H4 (cell line): Measurements from ENCODE around the gene CRTC1. TPM values are rescaled to one million over a fixed set of nuclear protein-coding genes. Genes with fewer than 3 reads are reported as not detected.
A peak's percentile ranks its signal among the peaks of the same experiment; 100 is the strongest.

ENCODE experiments used
- DNase-seq: peaks from one replicate; pipeline ENCODE4 v3.0.0-alpha.2; 2015; ENCODE audit warnings: low spot score
- total RNA-seq: library from RNA; depleted of rRNA; stranded (reverse); fragments of >200 nt; shearing (Covaris generic); gene quantifications from 2 replicates; pipeline ENCODE4 v1.2.3, GENCODE V29; 2014; rRNA removed

CRTC1 gene, protein sequence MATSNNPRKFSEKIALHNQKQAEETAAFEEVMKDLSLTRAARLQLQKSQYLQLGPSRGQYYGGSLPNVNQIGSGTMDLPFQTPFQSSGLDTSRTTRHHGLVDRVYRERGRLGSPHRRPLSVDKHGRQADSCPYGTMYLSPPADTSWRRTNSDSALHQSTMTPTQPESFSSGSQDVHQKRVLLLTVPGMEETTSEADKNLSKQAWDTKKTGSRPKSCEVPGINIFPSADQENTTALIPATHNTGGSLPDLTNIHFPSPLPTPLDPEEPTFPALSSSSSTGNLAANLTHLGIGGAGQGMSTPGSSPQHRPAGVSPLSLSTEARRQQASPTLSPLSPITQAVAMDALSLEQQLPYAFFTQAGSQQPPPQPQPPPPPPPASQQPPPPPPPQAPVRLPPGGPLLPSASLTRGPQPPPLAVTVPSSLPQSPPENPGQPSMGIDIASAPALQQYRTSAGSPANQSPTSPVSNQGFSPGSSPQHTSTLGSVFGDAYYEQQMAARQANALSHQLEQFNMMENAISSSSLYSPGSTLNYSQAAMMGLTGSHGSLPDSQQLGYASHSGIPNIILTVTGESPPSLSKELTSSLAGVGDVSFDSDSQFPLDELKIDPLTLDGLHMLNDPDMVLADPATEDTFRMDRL
- 2.3 and 2.6 TPM in 2 replicates for total RNA-seq

DNA sequence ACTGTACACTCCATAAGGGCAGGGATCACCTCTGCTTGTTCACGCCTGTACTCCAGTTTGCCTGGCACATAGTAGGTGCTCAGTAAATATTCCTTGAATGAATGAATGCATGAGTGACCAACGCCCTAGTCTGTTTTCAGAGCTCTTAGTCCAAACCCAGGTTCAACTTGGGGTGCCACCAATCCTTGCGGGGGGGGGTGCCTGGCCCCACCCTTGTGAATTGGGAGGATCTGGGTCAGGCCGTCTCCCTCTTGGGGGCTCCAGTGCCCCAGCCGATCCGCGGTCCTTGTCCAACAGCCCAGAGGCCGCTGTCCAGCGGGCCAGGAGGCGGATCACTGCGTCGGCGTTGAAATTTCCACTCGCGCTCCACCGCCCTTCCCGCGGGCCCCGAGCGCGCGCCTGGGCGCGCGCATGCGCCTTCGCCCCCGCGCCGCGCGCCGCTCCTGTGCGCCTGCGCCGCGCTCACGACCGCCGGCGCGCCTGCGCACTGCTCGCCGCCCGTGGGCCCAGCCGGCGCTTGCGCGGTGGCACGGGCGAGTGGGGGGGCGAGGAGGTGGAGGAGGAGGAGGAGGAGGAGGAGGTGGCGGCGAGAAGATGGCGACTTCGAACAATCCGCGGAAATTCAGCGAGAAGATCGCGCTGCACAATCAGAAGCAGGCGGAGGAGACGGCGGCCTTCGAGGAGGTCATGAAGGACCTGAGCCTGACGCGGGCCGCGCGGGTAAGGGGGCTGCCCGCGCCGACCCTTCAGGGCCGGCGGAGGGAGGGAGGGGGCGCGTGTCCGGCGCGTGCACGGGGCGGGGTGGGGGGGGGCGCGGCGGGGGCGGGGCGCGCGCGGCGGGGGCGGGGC is at the start of gene CRTC1:
Gene CRTC1 (plus strand): TSS at position 572 of the 849 bp plus-strand sequence. CDS start 23 bp downstream, at position 595.
- DNase-seq = peak; percentile 85

DNA sequence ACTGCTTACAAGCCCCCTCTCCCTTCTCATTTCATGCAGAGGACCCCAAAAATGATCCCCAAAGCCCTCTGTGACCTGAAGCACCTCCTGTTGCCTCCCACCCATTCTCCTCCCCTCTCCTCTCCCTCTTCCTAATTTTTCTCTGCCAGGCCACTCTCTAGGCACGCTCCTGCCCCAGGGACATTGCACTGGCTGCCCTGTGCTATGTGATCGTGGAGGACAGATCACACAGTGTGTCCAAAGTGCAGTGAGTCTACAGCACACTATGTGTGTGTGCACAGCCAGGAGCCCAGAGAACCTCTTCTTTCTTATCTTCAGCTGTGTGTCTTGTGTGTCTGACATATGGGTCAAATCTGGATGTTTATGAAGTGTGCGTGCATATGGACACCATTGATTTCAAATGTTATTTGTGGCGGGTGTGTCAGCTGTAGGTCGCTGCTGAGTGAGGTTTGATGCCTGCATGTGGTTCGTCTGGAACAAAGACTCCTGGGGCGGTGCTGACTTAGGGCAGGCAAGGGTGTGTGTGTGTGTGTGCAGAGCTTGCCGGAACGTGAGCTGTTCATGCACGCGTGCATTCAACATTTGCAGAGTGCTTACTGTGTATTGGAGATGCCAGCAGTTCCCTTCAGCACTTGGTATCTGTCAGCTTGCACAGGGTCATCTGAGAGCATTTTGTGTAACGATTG is 48.7 kb upstream of the CRTC1 start:
- no peak for DNase-seq

DNA sequence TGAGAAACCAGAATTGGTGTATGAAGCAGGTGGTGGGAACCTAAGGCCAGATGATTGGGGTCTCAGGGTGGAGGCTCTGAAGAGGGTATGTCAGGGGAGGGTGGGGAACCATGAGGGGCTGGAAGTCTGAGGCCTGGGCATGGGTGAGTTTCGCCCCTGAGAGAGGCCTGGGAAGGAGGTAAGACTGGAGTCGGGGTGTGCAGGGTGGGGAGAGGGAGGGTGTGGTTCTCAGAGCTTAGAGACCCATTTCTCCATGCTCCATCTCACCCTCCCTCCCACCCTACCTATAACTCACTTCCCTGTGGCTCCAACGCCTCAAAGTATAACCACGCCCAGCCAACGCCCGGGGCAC is 47.7 kb upstream of the CRTC1 start:
- DNase-seq = no peak

DNA sequence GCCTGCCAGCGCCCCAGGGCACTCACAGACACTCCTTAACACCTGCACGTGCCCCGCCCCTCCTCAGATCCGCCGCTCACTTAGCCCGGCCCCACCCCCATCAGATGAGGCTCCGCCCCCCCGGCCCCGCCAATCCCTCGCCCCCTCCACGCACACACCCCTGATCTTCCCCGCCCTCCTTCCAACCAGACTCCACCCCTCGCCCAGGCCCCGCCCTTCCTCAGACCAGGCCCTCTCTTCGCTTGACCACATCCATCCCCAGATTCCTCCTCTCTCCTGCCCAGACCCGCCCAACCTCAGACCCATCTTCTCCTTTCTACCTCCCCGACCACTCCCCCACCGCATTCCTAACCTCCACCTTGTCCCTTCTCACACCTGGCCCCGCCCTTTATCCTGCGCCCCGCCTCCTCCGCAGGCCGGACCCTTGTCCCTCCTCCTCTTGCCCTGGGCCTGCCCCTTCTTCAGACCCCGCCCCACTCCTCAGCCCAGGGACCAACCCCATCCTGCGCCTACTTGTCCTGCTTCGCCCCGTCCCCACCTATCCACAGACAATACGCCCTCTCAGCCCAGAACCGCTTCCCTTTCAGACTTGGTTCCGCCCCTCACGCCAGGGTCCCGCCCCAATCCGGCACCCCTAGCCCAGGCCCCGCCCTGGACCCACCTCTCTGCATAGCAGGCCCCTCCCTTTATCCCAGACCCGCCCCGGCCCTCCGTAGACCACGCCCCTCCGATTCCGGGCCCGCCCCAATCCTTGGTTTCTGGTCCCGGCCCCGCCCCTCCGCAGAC is 47.1 kb upstream of the CRTC1 start:
- DNase-seq = peak; percentile 97

DNA sequence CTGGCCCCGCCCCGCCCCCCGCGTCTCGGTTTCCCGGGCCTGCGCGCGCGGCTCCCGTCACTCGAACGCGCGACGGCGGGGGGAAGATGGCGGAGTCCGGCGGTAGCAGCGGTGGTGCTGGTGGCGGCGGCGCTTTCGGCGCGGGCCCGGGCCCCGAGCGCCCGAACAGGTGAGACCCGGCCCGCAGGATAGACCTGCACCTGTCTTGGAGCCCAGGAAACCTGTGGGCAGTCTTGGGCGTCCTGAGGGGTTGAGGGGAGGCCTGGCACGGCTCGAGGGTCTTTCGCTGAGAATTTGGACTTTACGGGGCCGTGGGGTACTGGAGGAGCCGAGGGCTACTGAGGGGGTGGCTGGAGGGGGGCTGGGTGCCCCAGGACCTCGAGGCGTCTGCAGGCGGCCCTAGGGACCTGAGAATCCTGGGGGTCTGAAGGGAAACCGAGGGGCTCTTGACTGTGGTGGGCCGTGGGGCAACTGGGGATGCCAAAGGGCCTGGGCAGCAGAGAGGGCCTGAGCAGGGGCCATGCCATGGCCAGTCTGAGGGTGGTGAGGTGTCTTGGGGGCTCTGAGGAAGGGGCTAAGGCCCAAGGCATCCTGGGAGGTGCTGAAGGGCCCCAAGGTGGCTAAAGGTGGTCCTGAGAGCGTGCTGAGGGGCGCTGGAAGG is 46.4 kb upstream of the CRTC1 start, which contains the start of gene KLHL26:
Gene KLHL26 (plus strand): TSS at position 60 of the 661 bp plus-strand sequence. CDS start 27 bp downstream, at position 87.
- no peak for DNase-seq

DNA sequence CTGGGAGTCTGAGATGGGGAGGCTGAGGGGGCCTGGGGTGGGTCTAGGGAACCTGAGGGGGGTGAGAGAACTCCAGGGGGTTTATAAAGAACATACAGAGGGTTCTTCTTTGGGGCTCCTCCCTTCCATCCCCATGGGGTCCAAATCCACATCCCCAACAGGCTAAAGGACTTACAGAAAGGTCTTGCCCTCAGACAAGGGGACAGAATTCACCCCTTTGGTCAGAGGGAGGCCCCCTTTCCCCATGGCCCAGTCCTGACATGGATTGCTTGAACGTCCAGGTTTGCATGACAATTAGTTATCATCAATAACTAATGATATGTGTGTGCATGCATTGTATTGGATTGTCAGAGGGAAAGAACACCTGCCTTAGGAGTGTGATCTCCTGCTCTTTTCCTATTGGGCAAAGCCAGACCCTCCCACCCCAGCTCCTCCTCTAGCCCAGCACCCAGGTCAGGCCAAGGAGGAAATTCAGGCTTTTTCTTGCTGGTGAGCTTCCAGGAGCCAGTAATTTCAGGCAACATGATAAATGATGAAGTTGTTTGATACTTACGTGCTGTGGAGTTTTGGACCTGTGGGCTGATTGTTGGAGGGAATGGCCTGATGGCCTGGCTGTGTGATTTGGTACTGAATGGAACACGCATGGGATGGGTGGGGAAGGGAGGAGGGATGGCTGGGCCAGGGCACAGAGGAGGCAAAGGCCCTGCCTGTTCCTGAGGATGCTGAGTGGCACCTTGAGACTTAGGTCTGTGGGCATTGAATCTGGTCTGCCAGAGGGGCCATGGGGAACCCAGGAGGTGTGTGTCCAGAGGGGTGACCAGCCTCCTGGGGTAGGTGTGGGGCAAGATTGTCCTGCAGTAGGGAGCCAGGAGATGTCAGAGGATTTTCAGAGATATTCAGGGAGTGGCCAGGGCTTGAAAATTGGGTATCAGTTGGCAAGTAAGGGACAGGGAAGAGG is 45.5 kb upstream of the CRTC1 start:
- no peak for DNase-seq

DNA sequence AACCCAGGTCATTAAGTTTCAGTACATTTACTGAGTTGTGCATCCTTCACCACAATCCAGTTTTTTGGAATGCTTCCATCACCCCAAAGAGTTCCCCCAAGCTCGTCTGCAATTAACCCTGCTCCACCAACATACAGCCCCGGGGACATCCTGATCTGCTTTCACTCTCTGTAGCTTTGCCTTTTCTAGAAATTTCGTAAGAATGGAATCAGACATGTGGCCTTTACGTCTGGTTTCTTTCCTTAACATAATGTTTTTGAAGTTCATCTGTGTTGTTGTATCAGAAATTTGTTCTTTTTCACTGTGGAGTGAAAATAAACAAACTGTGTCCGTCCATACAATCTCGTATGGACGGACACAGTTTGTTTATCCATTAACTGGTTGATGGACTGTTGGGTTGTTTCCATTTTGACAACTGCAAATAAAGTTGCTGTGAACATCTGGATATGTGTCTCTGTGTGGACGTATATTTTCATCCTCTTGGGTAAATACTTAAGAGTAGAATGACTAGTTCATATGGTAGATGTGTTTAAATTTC is 43.7 kb upstream of the CRTC1 start:
- no peak for DNase-seq

DNA sequence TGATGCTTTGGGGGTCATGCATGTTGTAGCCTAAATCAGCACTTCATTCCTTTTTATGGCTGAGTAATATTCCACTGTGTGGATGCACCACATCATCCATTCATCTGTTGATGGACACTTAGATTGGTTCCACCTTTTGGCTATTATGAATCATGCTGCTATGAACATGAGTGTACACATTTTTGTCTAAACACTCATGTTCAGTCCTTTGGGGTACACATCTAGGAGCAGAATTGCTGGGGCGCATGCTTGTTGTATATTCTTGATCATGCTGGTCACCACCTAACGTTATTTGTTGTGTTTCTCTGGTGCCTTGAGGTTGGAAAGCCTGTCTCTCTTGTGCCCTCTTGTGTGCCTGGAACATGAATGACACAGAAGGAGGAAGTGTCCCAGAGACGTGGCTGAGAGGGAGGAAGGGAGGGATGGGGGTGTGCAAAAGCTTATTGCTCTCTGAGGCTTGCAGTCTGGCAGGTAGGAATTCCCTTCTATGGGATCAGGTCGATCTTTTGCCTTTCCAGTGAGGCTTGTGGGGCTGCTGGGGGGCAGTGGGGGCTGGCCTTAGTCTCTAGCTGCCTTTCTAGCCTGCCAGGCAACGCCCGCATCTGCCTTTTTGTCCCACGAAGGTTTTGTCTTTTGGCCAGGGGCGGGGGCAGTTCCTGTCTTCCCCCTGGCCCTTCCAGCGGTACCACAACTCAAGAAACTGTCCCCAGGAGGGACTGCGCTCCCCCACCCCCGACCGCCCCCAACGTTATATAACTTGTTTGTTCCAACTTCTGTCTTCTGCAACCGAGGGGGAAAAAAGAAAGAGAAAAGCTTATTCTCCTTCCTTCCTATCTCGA is 39.1 kb upstream of the CRTC1 start:
- no peak for DNase-seq

DNA sequence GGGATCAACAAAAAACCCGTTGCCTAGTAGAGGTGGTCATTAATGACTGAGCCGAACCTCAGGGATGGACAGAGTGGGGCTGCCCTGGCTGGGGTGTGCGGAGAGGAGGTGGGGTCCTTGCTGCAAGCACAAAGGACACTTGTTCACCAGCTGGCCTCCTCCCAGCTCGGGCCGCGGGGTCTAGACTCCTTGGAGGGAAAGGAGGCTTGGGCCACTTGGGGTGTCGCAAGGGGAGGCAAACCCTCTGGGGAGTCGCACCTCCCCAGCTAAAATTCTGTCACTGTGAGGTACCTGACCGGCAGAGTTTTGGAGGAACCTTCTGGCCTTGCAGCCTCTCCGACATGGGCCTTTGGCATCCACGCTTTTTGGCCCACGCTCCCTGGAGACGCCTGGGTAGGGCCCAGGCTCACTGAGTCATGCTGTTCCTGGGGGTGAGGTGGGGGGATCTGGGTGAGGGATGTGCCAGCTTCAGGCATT is 38.4 kb upstream of the CRTC1 start:
- no peak for DNase-seq

DNA sequence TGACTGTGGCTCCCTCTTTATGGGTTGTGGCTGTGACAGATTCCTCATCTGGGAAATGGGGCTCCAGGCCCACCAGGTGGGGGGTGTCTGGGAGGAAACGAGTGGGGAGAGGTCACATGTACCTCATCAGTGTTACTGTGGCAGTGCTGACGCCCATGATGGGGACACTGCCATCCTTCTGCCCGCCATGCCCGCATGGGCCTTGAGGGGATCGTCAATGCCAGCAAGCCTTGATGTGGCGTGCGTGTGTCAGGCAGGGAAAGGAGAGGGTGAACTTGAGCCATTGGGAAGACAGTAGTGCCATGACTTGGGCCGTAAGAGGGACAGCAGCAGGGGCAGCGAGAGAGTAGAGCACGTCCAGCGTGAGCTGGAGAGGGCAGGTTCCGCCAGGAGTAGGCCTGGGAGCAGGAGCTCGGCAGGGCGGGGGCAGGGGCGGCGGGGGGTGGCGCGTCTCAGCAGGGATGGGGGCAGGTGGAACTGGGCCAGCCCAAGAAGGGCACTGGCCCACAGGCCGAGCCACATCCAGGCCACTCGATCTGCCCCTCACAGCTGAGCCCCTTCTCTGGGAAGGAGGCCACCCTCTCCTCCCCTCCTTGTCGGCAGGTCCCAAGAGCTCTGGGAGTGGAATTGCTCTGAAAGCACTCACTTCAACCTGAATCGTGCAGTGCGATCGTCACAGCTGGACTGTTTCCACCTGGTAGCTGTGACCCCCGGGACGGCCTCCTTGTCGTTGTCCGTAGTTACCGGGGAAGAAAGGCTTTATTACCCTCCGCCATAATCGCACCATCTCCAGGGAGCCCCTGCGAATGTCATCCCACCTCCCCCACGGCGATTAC is 36.7 kb upstream of the CRTC1 start:
- no peak for DNase-seq

DNA sequence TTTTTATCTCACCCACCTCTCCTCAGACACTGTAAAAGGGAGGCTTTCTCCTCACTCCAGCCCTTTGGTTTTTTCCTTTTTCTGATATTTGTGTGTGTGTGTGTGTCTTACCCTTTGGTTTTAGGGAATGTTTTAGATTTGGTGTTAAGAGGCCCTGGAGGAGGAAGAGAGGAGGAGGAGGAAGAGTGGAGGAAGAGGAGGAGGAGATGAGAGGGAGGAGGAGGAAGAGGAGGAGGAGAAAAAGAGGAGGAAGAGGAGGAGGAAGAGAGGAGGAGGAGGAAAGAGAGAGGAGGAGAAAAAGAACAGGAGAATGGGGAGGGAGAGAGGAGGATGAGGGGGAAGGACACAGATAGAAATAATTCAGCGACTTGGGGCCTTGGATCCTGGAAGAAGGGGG is 36.1 kb upstream of the CRTC1 start:
- no peak for DNase-seq

DNA sequence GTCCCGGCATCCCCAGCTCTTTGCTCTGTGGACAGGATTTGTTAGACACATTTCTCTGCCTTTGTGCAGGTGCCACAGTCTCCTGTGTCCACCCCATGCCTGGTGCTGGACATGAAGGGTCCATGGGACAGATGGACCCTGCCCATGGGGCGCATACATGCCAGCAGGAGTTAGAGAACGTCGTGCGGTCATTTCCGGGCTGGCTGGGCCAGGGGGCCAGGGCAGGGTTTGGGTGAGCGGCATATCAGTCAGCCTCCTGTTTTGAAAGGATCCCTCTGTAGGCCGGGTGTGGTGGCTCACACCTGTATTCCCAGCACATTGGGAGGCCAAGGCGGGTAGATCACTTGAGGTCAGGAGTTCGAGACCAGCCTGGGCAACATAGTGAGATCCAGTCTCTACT is 35.7 kb upstream of the CRTC1 start:
- no peak for DNase-seq

DNA sequence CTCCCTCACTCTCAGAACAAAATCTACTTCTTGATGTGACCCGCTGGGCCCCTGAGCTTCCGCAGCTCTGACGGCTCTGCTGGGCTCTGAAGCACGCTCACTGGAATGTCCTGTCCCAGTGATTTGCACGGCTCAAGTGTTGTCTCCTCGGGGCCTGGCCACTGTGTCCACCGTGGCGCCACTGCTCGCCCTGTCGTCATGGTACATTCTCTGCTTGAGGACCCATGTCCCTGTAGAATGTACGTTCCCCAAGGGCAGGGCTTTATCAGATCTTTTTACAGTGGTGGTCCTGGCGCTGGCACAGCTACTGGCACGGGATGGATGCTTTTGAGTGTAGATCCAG is 34.5 kb upstream of the CRTC1 start:
- no peak for DNase-seq

DNA sequence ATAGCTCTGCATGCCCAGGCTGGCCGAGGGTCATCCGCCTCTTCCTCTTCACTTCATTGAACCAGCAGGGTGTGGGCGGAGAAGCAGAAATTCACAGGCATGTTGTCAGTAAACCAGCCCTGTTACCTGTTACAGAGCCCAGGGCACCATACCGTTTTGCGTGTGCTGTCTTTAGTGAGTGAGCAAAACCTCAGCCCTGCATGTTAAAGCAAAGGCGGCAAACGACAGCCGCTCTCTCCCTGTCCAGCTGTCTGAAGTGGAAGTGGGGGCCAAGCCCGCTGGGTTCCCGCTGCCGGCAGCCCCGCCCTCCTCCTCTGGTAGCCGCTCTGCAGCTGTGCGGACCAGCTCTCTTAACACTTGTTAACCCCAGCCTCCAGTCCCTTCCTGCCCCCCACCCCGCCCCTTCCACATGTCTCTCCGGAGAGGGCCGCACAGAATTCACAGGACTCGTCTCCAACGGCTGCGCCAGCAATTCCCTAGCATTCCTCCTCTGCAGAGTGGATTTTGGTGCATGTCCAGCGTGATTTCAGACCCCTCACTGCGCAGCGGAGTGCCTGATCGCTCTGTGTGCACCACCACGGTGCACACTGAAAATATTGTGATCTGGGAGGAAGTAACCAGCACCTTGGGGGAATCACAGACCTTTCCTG is 34.0 kb upstream of the CRTC1 start:
- DNase-seq = no peak

DNA sequence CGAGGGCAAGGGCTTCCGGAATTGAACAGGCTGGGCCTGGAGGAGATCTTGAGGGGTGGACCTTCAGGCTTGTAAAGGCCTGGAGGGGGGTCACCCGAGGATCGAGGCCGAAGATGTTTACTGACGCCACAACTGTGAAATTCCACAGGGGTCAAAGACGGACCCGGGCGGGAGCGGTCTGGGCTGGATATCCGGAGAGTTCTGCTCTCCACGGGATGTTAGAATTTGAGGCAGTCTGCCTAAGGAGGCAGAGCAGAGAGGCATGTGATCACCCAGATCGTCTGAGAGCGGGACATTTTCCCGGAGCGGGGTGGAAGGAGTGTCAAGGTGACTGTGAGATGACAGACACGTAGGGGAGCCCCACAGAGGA is 33.5 kb upstream of the CRTC1 start:
- no peak for DNase-seq

DNA sequence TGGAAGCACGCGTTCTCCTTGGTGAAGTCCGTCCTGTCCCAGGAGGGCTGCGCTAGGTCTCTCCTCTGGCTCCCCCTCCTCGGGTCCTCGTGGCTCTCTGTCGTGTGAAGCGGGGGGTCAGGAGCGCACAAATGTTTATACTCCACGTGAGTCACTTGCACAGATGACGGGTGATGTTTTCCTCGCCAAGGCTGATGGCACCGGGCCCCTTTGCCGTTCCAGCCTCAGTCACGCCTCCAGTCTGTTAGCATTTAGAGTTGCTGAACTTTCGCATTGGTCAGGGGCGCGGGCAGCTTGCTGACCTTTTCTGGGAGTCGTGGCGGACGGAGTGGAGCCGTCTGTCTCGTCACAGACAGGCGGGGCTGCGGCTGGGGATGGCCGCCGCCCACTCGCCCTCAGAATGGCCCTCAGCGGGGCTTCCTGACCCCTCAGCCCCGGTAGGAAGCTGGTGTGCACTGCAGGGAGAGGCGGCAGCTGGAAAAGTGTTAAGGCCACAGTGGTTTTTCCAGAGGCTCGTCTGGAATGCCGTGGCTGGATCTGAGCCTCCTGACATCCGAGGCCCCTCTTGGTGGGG is 32.9 kb upstream of the CRTC1 start:
- DNase-seq = peak; percentile 69
